ENCODE data around the gene CNTD1. TPM values are rescaled to one million over a fixed set of nuclear protein-coding genes. Genes with fewer than 3 reads are reported as not detected.

The CNTD1 gene
- total RNA-seq, 4 donors from 2014 or later: 0.22 TPM; not detected in 3

- no peaks in the 10 kb centered on the region for H3K27me3 ChIP-seq
- no peak for TF ChIP-seq POLR2A (IDR thresholded peaks at IDR 0.05)
- TF ChIP-seq, protein P1, sequence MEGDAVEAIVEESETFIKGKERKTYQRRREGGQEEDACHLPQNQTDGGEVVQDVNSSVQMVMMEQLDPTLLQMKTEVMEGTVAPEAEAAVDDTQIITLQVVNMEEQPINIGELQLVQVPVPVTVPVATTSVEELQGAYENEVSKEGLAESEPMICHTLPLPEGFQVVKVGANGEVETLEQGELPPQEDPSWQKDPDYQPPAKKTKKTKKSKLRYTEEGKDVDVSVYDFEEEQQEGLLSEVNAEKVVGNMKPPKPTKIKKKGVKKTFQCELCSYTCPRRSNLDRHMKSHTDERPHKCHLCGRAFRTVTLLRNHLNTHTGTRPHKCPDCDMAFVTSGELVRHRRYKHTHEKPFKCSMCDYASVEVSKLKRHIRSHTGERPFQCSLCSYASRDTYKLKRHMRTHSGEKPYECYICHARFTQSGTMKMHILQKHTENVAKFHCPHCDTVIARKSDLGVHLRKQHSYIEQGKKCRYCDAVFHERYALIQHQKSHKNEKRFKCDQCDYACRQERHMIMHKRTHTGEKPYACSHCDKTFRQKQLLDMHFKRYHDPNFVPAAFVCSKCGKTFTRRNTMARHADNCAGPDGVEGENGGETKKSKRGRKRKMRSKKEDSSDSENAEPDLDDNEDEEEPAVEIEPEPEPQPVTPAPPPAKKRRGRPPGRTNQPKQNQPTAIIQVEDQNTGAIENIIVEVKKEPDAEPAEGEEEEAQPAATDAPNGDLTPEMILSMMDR (IDR thresholded peaks at IDR 0.05): peak; percentile 20 to 53 (median 34)
- H3K9me3 ChIP-seq: no peaks in the 10 kb centered on the region
- WGBS, 2 donors: 33 to 34% methylated on average over 2 of the region's 2 CpGs
- peaks cover 0 to 38% (median 16%) of the 10 kb centered on the region in 4 donors for H3K4me1 ChIP-seq
- no peak overlapping the region for H3K4me3 ChIP-seq
- H3K36me3 ChIP-seq: peaks cover 0 to 74% (median 13%) of the 10 kb centered on the region in 3 donors
- no peak for DNase-seq (ENCODE audit: low spot score in 2 of 2)
- H3K27ac ChIP-seq: no peak overlapping the region
Measured at GRCh38 chr17:42819939-42820535, 21.4 kb downstream of the CNTD1 start.

DNA sequence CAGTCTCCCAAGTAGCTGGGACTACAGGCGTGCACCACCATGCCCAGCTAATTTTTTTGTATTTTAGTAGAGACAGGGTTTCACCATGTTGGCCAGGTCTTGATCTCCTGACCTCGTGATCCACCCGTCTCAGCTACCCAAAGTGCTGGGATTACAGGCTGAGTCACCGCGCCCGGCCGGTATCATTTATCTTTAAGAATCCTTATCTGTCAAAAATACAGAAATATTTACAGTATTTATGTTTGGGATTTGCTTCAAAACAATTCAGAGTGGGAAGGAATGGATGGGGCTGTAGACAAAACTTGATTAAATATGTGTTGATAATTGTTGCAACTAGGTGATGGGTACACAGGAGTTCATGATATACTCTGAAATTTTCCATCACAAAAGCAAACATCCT lies 22.5 kb downstream of the CNTD1 start:
- Histone ChIP-seq H3K4me3 (no peak overlapping the region), H3K4me1 (peaks cover 0 to 27% (median 14%) of the 10 kb centered on the region in 4 donors), H3K27me3 (no peaks in the 10 kb centered on the region), H3K36me3 (peaks cover 0 to 64% (median 13%) of the 10 kb centered on the region in 3 donors), H3K27ac (no peak overlapping the region), H3K9me3 (no peaks in the 10 kb centered on the region)
- DNase-seq (ENCODE audit: low spot score in 2 of 2): no peak
- 90 to 93% methylated on average over 7 of the region's 7 CpGs for WGBS, 2 donors
- TF ChIP-seq, protein P1 (IDR thresholded peaks at IDR 0.05): no peak
- TF ChIP-seq POLR2A (IDR thresholded peaks at IDR 0.05): no peak
- TF ChIP-seq EP300 (IDR thresholded peaks at IDR 0.05): no peak

GRCh38 chr17:42827472-42827871 lies 28.8 kb downstream of the CNTD1 start:
- H3K27me3 ChIP-seq: no peaks in the 10 kb centered on the region
- WGBS, 2 donors: 97% methylated on average over 1 of the region's 1 CpG
- no peaks in the 10 kb centered on the region for H3K9me3 ChIP-seq
- H3K27ac ChIP-seq: no peak overlapping the region
- peaks cover 0 to under 1% (median 0%) of the 10 kb centered on the region in 3 donors for H3K36me3 ChIP-seq
- TF ChIP-seq, protein P1 (IDR thresholded peaks at IDR 0.05): no peak
- TF ChIP-seq EP300 (IDR thresholded peaks at IDR 0.05) (no peak), POLR2A (IDR thresholded peaks at IDR 0.05) (no peak)
- no peak for DNase-seq (ENCODE audit: low spot score in 2 of 2)
- H3K4me3 ChIP-seq: no peak overlapping the region
- H3K4me1 ChIP-seq: peaks cover 0 to 26% (median 16%) of the 10 kb centered on the region in 4 donors

DNA sequence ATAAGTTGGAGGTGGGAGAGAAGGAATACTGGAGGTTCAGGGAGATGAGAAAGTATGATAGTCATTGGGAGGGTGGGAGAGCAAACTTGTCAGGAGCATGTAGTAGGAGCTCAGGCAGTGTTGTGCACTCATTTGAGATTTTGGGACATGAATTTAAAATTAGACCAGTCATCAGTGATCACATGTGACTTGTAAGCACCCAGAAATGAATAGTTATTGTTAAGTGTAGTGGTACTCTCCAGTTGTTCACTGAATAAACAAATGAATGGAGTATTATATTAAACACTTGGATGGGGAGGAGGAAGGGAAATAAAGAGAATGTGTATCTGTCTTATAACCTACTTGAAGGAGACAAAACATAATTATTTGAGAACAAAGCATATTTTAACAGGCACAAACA lies 32.3 kb downstream of the CNTD1 start:
- H3K27ac ChIP-seq: no peak overlapping the region

More for the DNA sequence above, 32.3 kb downstream of the CNTD1 start:
- Histone ChIP-seq H3K27me3 (no peaks in the 10 kb centered on the region), H3K4me1 (peaks cover 0 to 33% (median 14%) of the 10 kb centered on the region in 4 donors), H3K36me3 (peaks cover 0 to 12% (median 0%) of the 10 kb centered on the region in 3 donors), H3K4me3 (no peak overlapping the region), H3K9me3 (no peaks in the 10 kb centered on the region)
- DNase-seq (ENCODE audit: low spot score in 2 of 2): no peak
- TF ChIP-seq, protein P1 (IDR thresholded peaks at IDR 0.05): no peak
- TF ChIP-seq POLR2A (IDR thresholded peaks at IDR 0.05) (no peak), EP300 (IDR thresholded peaks at IDR 0.05) (no peak)

Measured in tibial nerve (tissue), 4 donors.